Measurements from ENCODE around the gene LRIG3.
"Not testable (repeated sequence)": the region's sequence is repeated elsewhere in the genome, so short reads cannot be mapped to it uniquely, and the experiment has no call there.

The LRIG3 gene

DNA sequence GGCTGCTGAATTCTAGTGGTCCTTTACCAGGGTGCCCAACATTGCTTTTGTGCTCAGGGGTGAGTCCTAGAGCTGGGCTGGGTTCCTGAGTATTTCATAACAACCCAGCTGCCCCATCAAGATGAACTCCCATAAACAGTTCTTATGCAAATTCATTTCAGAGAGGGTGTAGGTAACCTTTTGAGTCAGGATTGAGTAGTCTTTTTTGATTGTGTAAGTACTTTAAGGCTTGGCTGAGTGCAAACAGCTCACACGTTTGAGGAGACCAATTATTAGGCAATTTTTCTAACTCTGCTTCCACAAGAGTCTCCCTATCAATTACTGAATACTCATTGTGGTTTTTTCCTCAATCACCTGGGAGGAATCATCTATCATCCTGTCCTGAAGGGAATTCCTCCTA is 63.1 kb downstream of the LRIG3 start:
- not testable (repeated sequence) for H3K4me1 ChIP-seq (ENCODE audit: insufficient read depth, low read length); H3K9me3 ChIP-seq (ENCODE audit: insufficient read depth, low read depth, low read length); H3K27ac ChIP-seq (ENCODE audit: low read depth, low read length); H3K36me3 ChIP-seq (ENCODE audit: insufficient read depth, low read length); H3K9ac ChIP-seq (ENCODE audit: low read depth, low read length); H3K4me3 ChIP-seq (ENCODE audit: low read length)
- peaks cover 42% of the 10 kb centered on the region for H3K27me3 ChIP-seq (ENCODE audit: insufficient read depth, low read length)
- WGBS, result 64% methylated on average over 1 of the region's 1 CpG

DNA sequence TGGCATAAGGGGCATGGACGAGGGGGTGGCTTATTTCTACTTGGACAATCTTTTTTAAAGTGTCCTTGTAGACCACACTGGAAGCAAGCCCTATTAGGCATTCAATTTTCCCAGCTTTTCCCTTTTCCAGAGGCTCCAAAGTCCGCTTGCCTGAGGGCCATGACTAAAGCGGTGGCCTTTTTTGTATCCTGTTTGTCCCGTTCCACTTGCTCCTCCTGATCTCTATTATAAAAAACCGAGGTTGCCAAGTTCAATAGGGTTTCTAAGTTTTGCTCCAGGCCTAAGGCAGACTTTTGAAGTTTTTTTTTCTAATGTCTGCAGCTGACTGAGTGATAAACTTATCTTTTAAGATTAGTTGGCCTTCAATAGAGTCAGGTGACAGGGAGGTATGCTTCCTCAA is 64.7 kb downstream of the LRIG3 start:
- H3K27me3 ChIP-seq (ENCODE audit: insufficient read depth, low read length), result peaks cover 28% of the 10 kb centered on the region
- not testable (repeated sequence) for H3K4me3 ChIP-seq (ENCODE audit: low read length); H3K4me1 ChIP-seq (ENCODE audit: insufficient read depth, low read length); H3K9me3 ChIP-seq (ENCODE audit: insufficient read depth, low read depth, low read length); H3K36me3 ChIP-seq (ENCODE audit: insufficient read depth, low read length); H3K27ac ChIP-seq (ENCODE audit: low read depth, low read length); H3K9ac ChIP-seq (ENCODE audit: low read depth, low read length)
- 94% methylated on average over 5 of the region's 5 CpGs for WGBS

DNA sequence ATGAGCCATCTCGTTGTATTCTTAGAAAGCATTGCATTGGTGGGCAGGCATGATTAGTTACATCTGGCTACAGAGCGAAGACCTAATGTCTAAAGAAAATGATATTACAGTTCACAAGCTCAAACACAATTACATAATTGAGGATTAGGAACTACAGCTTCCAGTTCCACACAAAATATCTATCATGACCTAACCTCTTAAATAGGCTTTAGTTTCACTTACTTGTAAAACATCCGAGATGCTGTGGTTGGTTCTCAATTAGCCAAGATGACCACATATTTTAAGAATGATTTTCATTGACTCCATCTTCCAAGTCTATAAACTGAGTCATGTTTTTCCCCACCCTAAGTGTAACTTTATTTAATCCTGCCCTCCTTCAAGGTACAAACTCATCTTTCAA is 69.5 kb downstream of the LRIG3 start:
- Histone ChIP-seq H3K36me3 (ENCODE audit: insufficient read depth, low read length) (no peaks in the 10 kb centered on the region), H3K27me3 (ENCODE audit: insufficient read depth, low read length) (no peaks in the 10 kb centered on the region), H3K27ac (ENCODE audit: low read depth, low read length) (no peak overlapping the region), H3K4me3 (ENCODE audit: low read length) (no peak overlapping the region), H3K9ac (ENCODE audit: low read depth, low read length) (no peak overlapping the region), H3K4me1 (ENCODE audit: insufficient read depth, low read length) (no peaks in the 10 kb centered on the region), H3K9me3 (ENCODE audit: insufficient read depth, low read depth, low read length) (no peaks in the 10 kb centered on the region)
- WGBS, result over 99% methylated on average over 3 of the region's 3 CpGs

DNA sequence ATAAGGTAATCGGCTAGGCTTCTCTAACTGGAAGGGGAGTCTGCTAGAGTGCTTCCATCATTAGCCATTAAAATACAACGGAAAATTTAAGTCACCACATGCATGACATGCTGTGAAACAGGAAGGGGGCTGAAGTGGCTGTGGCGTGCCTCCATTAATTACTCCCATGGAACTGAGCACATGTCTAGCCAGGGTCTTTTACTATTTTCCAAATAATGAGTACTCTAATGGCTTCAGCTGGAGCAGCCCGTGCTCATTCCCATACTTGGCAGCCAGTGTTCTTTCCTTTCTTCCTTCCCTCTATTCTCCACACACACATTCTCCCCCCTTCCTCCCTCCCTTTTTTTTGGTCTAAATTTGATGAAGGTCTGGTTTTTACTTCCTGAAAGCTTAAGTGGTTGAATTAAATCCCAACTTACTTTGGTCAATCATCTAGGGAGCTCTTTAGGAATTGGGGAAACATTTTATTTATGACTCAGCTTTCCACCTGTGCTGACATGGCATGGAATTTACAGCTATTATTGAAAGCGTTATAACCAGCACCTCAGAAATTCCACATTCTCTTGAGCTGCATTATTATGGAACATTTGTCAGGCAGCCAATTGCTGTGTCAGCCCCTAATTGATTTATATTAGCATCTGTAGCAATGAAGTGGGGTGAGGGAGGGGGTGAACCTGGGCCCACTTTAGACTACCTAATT is 72.3 kb downstream of the LRIG3 start:
- Histone ChIP-seq H3K27ac (ENCODE audit: low read depth, low read length) (no peak overlapping the region), H3K4me3 (ENCODE audit: low read length) (no peak overlapping the region), H3K36me3 (ENCODE audit: insufficient read depth, low read length) (no peaks in the 10 kb centered on the region), H3K9me3 (ENCODE audit: insufficient read depth, low read depth, low read length) (no peaks in the 10 kb centered on the region), H3K4me1 (ENCODE audit: insufficient read depth, low read length) (no peaks in the 10 kb centered on the region), H3K9ac (ENCODE audit: low read depth, low read length) (no peak overlapping the region), H3K27me3 (ENCODE audit: insufficient read depth, low read length) (no peaks in the 10 kb centered on the region)
- 85% methylated on average over 5 of the region's 5 CpGs for WGBS

DNA sequence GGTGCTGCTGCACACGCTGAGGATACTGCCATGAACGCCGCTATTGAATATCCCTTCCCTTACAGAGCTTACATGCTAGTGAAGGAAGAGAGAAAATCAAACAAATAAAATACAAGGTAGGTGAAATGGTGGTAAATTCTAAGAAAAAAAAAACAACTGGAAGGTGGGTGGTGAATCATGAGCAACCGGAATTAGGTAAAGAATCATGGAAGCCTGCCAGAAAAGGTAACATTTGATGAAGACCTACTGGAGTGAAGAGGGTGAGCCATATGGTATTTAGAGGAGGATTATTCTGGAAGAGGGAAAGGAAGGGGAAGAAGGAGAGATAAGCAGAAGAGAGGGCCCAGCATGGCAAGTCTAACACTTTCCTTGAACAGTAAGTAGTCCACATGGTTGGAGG is 76.1 kb downstream of the LRIG3 start:
- H3K27me3 ChIP-seq (ENCODE audit: insufficient read depth, low read length), result no peaks in the 10 kb centered on the region
- H3K9ac ChIP-seq (ENCODE audit: low read depth, low read length), result no peak overlapping the region
- H3K9me3 ChIP-seq (ENCODE audit: insufficient read depth, low read depth, low read length), result no peaks in the 10 kb centered on the region
- WGBS, result 93% methylated on average over 1 of the region's 4 CpGs
- no peak overlapping the region for H3K4me3 ChIP-seq (ENCODE audit: low read length)
- H3K36me3 ChIP-seq (ENCODE audit: insufficient read depth, low read length), result no peaks in the 10 kb centered on the region
- H3K27ac ChIP-seq (ENCODE audit: low read depth, low read length), result no peak overlapping the region
- 0 out of 2 replicates have a peak, but pooled peaks cover 4% of the 10 kb centered on the region for H3K4me1 ChIP-seq (ENCODE audit: insufficient read depth, low read length)

DNA sequence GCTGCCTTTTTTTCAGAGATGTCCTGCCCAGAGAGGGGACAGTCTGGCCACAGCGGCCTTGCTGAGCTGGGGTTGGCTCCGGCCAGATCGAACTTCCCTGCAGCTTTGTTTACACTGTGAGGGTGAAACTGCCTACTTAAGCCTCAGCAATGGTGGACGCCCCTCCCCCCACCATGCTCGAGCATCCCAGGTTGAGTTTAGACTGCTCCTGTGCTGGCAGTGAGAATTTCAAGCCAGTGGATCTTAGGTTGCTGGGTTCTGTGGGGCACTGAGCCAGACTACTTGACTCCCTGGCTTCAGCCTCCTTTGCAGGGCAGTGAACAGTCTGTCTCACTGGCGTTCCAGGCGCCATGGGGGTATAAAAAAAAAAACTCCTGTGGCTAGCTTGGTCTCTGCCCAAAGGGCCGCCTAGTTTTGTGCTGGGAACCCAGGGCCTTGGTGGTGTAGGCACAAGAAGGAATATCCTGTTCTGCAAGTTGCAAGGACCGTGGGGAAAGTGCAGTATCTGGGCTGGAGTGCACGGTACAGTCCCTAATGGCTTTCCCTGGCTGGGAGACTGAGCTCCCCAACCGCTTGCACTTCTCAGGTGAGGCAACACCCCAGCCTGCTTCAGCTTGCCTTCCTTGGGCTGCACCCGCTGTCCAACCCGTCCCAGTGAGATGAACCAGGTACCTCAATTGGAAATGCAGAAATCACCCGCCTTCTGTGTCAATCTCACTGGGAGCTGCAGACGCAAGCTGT is 79.1 kb downstream of the LRIG3 start:
- 82% methylated on average over 15 of the region's 15 CpGs for WGBS
- H3K4me1 ChIP-seq (ENCODE audit: insufficient read depth, low read length), result 0 out of 2 replicates have a peak, but pooled peaks cover 4% of the 10 kb centered on the region
- no peaks in the 10 kb centered on the region for H3K9me3 ChIP-seq (ENCODE audit: insufficient read depth, low read depth, low read length)
- H3K27ac ChIP-seq (ENCODE audit: low read depth, low read length), result no peak overlapping the region
- H3K36me3 ChIP-seq (ENCODE audit: insufficient read depth, low read length), result no peaks in the 10 kb centered on the region
- H3K4me3 ChIP-seq (ENCODE audit: low read length), result no peak overlapping the region
- no peaks in the 10 kb centered on the region for H3K27me3 ChIP-seq (ENCODE audit: insufficient read depth, low read length)
- H3K9ac ChIP-seq (ENCODE audit: low read depth, low read length), result no peak overlapping the region; the same call in 1 of the 2 replicates

DNA sequence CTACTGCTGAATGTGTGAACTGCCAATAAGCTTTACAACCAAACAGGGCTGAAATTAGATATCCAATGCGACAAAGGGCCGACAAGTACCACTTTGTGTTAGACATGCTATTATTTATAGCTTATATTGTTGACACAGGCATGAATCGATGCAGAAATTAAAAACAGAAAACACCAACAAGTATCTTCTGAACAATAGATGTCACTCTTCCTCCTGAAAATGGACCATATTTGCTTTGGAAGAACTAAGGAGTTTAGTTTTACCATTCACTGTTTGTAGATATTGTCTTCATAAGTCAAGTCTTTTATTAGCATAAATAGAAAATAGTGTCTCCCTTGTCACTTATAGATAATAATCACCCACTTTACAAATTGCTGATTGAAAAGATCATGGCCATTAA is 86.5 kb downstream of the LRIG3 start:
- Histone ChIP-seq H3K27ac (ENCODE audit: low read depth, low read length) (no peak overlapping the region), H3K9me3 (ENCODE audit: insufficient read depth, low read depth, low read length) (no peaks in the 10 kb centered on the region), H3K36me3 (ENCODE audit: insufficient read depth, low read length) (no peaks in the 10 kb centered on the region), H3K27me3 (ENCODE audit: insufficient read depth, low read length) (no peaks in the 10 kb centered on the region), H3K4me1 (ENCODE audit: insufficient read depth, low read length) (no peaks in the 10 kb centered on the region), H3K4me3 (ENCODE audit: low read length) (no peak overlapping the region), H3K9ac (ENCODE audit: low read depth, low read length) (no peak overlapping the region)
- WGBS, result 100% methylated on average over 2 of the region's 3 CpGs

DNA sequence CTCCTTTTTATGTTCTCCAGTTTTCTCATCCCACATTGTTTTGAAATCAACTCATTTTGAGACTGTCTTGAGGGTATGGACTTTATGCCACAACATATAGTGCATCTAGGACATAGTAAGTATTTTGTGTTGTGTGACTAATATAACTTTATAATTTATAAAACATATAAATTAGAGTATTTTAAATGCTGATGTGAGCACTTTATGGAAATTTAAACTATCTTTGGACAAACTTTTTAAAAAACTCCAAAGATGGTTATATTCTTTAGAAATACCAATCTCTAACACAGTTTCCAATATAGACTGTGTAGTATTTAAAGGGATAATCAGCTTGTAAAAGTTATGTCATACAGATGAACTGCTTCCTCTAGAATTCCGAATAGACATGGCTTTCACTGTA is 87.4 kb downstream of the LRIG3 start:
- Histone ChIP-seq H3K4me1 (ENCODE audit: insufficient read depth, low read length) (no peaks in the 10 kb centered on the region), H3K36me3 (ENCODE audit: insufficient read depth, low read length) (no peaks in the 10 kb centered on the region)
- 100% methylated on average over 1 of the region's 1 CpG for WGBS

More for the DNA sequence above, 87.4 kb downstream of the LRIG3 start:
- H3K9me3 ChIP-seq (ENCODE audit: insufficient read depth, low read depth, low read length), result no peaks in the 10 kb centered on the region
- no peak overlapping the region for H3K9ac ChIP-seq (ENCODE audit: low read depth, low read length)
- H3K27ac ChIP-seq (ENCODE audit: low read depth, low read length), result no peak overlapping the region
- H3K4me3 ChIP-seq (ENCODE audit: low read length), result no peak overlapping the region
- no peaks in the 10 kb centered on the region for H3K27me3 ChIP-seq (ENCODE audit: insufficient read depth, low read length)
